Measurements from ENCODE around the gene ETV6.

GRCh38 chr12:11642785-11643184 is 6.7 kb upstream of the ETV6 start:
- TF ChIP-seq POLR2A (IDR thresholded peaks at IDR 0.05; ENCODE audit: low read length) = no peak
- no peak for TF ChIP-seq GATA1 (IDR thresholded peaks at IDR 0.05; ENCODE audit: low read depth, low read length)

All from erythroblast (primary cell).